ENCODE measurements around the gene SLC4A11.

DNA sequence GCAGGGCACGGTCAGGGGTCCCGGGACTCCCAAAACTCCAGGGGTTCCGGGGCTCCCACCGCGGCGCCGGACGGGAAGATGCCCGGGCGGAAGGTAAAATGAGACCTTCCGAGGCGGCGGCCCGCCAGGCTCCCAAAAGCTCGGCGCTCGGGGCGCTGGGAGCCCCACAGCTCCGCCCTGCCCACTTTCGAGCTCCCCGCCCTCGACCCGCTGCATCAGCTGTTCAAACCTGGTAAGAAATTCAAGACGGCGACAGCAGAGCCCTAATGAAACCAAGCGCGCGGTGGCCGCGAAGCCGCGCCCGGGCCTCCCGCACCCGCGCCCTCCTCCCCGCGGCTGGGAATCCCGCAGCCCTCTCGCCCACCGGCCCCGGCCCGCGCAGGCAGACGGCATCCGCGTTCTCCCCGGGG lies 369 bp downstream of the SLC4A11 start:
- no peak for TF ChIP-seq POLR2AphosphoS5 (IDR thresholded peaks at IDR 0.05; ENCODE audit: low read depth)
- TF ChIP-seq, protein P1, sequence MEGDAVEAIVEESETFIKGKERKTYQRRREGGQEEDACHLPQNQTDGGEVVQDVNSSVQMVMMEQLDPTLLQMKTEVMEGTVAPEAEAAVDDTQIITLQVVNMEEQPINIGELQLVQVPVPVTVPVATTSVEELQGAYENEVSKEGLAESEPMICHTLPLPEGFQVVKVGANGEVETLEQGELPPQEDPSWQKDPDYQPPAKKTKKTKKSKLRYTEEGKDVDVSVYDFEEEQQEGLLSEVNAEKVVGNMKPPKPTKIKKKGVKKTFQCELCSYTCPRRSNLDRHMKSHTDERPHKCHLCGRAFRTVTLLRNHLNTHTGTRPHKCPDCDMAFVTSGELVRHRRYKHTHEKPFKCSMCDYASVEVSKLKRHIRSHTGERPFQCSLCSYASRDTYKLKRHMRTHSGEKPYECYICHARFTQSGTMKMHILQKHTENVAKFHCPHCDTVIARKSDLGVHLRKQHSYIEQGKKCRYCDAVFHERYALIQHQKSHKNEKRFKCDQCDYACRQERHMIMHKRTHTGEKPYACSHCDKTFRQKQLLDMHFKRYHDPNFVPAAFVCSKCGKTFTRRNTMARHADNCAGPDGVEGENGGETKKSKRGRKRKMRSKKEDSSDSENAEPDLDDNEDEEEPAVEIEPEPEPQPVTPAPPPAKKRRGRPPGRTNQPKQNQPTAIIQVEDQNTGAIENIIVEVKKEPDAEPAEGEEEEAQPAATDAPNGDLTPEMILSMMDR (IDR thresholded peaks at IDR 0.05; ENCODE audit: insufficient read depth, low read length): no peak
- TF ChIP-seq, protein P2, sequence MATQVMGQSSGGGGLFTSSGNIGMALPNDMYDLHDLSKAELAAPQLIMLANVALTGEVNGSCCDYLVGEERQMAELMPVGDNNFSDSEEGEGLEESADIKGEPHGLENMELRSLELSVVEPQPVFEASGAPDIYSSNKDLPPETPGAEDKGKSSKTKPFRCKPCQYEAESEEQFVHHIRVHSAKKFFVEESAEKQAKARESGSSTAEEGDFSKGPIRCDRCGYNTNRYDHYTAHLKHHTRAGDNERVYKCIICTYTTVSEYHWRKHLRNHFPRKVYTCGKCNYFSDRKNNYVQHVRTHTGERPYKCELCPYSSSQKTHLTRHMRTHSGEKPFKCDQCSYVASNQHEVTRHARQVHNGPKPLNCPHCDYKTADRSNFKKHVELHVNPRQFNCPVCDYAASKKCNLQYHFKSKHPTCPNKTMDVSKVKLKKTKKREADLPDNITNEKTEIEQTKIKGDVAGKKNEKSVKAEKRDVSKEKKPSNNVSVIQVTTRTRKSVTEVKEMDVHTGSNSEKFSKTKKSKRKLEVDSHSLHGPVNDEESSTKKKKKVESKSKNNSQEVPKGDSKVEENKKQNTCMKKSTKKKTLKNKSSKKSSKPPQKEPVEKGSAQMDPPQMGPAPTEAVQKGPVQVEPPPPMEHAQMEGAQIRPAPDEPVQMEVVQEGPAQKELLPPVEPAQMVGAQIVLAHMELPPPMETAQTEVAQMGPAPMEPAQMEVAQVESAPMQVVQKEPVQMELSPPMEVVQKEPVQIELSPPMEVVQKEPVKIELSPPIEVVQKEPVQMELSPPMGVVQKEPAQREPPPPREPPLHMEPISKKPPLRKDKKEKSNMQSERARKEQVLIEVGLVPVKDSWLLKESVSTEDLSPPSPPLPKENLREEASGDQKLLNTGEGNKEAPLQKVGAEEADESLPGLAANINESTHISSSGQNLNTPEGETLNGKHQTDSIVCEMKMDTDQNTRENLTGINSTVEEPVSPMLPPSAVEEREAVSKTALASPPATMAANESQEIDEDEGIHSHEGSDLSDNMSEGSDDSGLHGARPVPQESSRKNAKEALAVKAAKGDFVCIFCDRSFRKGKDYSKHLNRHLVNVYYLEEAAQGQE (IDR thresholded peaks at IDR 0.05; ENCODE audit: insufficient replicate concordance, low read depth): no peak
- TF ChIP-seq GABPA (IDR thresholded peaks at IDR 0.05; ENCODE audit: low read depth): 0 out of 2 replicates have a peak, but pooled peaks have one; percentile 26
- no peak for TF ChIP-seq SPI1 (IDR thresholded peaks at IDR 0.05; ENCODE audit: borderline replicate concordance, low read depth)
